Activated naive CD4-positive, alpha-beta T cell (primary cell): Measurements from ENCODE around the gene CCL11.
"Not testable (repeated sequence)": the region's sequence is repeated elsewhere in the genome, so short reads cannot be mapped to it uniquely, and the experiment has no call there.

Source experiments
- DNase-seq, 4 experiments: peaks; one replicate each; lab custom pipeline; 2025; lab: John Stamatoyannopoulos, UW

Gene CCL11

GRCh38 chr17:34307110-34307509, 21.6 kb downstream of the CCL11 start:
- no peak for DNase-seq

DNA sequence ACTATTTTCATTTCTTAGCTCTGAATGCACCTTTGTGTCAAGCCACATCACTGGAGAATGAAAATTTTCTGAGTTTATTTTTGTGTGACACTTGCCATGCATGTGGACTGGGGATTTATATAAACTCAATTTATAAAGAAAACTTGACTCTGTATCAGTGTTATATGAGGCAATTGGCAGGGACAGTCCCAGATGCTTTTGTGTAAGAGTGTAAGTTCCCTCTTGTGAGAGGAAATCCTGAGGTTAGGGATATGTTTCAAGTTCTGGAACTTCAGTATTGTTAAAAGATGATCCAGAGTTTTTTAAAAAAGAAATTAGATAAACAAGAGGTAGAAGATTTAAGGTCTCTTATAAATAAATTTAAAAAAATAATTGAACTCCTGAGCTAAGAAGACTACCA, 22.8 kb downstream of the CCL11 start:
- DNase-seq, result no peak

DNA sequence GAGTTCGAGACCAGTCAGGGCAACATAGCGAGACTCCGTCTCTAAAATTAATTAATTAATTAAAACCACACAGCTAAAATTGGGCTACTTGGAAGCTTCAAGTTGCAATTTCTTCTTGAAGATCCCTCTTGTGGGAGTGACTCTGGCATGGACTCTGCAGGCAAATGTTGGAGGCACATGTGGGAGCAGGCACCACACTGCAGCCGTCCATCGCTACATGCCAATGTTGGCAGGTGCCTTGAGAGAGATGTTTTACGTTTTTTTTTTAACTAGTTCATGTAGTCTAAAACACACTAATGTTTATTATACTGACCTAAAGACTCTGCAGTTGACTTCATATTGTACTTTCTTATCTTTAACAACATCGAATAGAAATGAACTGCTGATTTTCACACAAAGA, 25.7 kb downstream of the CCL11 start:
- no peak for DNase-seq

GRCh38 chr17:34312080-34312479, 26.5 kb downstream of the CCL11 start:
- no peak for DNase-seq

- no peak for DNase-seq
Observed at GRCh38 chr17:34313164-34313563, 27.6 kb downstream of the CCL11 start.

GRCh38 chr17:34314279-34314678, 28.7 kb downstream of the CCL11 start:
- DNase-seq, result no peak

DNA sequence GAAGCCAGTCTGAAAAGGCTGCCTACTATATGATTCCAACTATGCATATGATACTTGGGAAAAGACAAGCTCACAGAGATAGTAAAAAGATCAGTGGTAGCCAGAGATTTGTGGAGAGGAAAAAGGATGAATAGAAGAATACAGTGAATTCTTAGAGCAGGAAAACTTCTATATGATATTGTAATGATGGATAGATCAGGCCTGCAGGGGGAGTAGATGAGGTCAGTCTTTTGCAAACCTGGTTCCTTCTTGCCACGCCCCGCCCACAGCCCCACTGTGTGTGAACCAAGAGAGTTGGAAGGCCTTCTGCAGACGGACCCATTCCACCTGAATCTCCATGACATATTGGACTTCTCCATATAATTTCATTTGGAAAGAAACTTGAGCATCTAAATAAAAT, 32.9 kb downstream of the CCL11 start:
- DNase-seq, result no peak

DNA sequence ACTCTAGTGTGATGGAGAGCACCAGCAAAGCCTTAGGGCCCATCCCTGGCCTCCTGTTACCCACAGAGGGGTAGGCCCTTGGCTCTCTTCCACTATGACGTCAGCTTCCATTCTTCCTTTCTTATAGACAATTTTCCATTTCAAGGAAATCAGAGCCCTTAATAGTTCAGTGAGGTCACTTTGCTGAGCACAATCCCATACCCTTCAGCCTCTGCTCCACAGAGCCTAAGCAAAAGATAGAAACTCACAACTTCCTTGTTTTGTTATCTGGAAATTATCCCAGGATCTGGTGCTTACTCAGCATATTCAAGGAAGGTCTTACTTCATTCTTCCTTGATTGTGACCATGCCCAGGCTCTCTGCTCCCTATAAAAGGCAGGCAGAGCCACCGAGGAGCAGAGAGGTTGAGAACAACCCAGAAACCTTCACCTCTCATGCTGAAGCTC, 33.5 kb downstream of the CCL11 start, which contains the start of gene CCL8:
Gene CCL8 (plus strand): TSS at position 397 of the 445 bp plus-strand sequence. CDS start 67 bp downstream, outside the sequence.
- no peak for DNase-seq

- DNase-seq, result no peak
Observed at GRCh38 chr17:34321964-34322363, 36.4 kb downstream of the CCL11 start.

DNA sequence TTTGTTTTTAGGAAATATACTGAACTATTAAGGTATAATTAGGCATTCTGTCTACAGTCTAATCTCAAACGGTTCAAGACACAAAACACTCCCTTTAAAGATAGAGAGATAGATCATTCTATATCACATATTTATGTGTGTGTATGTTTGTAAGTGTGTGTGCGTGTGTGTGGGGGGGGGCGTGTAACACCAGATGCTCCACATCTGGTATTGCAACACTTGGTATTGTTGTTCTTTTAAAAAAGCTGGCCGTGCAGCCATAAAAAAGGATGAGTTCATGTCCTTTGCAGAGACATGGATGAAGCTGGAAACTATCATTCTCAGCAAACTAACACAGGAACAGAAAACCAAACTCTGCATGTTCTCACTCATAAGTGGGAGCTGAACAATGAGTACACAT, 42.0 kb downstream of the CCL11 start:
- not testable (repeated sequence) for DNase-seq

- no peak for DNase-seq
Observed at GRCh38 chr17:34337701-34338100, 52.2 kb downstream of the CCL11 start.
